GM12865 (cell line): Measurements from ENCODE around the gene NDUFC2.

Experiments used
- DNase-seq: peaks from one replicate; pipeline ENCODE4 v3.0.0; 2010; ENCODE audit warnings: low read depth
- H3K4me3 ChIP-seq: 2 replicates; pipeline ENCODE4 v1.5.1; 2011; ENCODE audit warnings: mild to moderate bottlenecking, low read depth, low read length, control low read depth
- TF ChIP-seq, protein P1 (sequence below): IDR thresholded peaks from 2 replicates; pipeline ENCODE4 v1.5.1; 2011; ENCODE audit warnings: low read length, control low read depth, low read depth, inconsistent platforms; ENCODE audit not compliant: insufficient read depth; ENCODE audit errors: missing control alignments

NDUFC2 gene

DNA sequence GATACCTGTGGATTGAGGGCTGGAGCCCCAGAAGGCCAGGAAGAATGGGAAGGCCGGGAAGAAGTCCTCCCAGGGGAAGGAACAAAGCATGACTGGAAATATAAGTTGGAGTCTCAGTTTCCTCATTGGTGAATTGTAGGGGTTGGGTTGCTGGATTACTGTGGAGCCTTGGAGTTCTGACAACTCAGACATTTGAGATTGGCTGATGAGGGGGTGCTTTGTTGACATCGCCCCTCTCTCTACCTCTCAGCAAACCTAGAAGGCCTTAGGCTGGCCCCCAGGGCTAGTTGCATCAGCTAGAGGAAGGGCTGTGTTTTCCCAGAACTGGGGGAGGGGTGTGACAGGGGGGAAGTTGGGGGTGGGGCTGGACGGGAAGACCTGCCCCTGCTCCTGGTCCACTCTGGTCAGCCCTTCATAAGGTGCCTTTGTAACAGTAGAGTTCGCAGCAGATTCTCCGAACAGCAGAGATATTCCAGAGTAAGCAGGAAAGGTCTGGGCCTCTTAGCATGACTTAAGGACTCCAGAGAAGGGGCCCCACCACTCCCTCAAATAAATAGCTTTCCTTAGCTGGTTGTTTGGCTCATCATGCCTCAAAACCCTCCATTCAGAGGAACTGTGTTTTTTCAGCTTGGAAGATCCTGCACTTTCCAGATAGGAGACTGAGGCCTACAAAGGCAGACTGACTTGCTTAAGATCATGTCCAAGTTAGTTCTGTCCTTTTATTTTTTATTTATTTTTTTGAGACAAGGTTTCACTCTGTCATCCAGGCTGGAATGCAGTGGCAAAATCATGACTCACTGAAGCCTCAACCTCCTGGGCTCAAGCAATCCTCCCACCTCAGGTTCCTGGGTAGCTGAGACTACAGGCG, 28.5 kb downstream of the NDUFC2 start:
- TF ChIP-seq, protein P1, sequence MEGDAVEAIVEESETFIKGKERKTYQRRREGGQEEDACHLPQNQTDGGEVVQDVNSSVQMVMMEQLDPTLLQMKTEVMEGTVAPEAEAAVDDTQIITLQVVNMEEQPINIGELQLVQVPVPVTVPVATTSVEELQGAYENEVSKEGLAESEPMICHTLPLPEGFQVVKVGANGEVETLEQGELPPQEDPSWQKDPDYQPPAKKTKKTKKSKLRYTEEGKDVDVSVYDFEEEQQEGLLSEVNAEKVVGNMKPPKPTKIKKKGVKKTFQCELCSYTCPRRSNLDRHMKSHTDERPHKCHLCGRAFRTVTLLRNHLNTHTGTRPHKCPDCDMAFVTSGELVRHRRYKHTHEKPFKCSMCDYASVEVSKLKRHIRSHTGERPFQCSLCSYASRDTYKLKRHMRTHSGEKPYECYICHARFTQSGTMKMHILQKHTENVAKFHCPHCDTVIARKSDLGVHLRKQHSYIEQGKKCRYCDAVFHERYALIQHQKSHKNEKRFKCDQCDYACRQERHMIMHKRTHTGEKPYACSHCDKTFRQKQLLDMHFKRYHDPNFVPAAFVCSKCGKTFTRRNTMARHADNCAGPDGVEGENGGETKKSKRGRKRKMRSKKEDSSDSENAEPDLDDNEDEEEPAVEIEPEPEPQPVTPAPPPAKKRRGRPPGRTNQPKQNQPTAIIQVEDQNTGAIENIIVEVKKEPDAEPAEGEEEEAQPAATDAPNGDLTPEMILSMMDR, result no peak
- H3K4me3 ChIP-seq, result no peak overlapping the region
- no peak for DNase-seq

DNA sequence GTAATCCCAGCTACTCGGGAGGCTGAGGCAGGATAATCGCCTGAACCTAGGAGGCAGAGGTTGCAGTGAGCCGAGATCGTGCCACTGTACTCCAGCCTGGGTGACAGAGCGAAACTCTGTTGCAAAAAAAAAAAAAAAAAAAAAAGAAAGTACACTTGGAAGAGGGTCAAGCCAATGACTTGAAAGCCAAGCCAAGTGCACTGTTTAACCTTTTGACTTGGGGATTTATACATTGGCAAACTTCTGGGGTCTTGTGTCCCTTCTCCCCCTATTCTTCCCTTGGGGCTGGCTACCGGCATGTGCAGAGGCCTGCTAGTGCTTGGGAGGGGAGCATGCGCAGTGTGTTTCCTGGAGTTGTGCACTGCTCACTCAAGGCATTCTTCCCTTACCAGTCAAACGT, 30.3 kb downstream of the NDUFC2 start:
- no peak overlapping the region for H3K4me3 ChIP-seq
- TF ChIP-seq, protein P1, result no peak
- DNase-seq, result no peak

DNA sequence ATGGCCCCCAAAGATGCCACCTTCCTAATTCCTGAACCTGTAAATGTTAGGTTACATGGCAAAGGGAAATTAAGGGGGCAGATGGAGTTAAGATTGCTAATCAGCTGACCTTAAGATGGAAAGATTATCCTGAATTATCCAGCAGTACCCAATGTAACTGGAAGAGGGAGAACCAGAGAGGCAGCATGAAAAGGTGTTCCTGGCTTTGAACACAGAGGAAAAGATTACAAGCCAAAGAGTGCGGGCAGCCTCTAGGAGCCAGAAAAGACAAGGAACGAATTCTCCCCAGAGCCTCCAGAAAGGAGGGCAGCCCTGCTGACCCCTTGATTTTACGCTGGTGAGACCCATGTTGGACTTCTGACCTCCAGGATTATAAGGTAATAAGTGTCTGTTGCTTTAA, 31.1 kb downstream of the NDUFC2 start:
- no peak overlapping the region for H3K4me3 ChIP-seq
- TF ChIP-seq, protein P1, result no peak
- no peak for DNase-seq

DNA sequence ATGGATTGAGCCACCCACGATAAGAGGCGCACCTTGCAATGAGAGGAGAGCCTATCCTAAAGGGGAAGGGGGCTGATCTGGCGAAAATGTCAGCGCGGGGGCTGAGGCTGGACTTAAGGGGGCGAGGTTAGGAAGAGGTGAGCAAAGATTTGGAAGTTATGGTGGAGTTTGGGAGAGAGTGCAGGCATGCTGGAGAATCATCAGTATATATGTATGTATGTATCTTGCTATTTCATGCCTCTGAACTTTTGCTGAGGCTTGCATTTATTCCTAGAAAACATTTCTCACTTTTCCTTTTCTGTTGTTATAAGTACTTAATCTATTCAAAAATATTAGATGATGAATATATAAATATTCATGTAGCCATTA, 33.2 kb downstream of the NDUFC2 start:
- DNase-seq, result no peak
- TF ChIP-seq, protein P1, result no peak
- H3K4me3 ChIP-seq, result no peak overlapping the region

DNA sequence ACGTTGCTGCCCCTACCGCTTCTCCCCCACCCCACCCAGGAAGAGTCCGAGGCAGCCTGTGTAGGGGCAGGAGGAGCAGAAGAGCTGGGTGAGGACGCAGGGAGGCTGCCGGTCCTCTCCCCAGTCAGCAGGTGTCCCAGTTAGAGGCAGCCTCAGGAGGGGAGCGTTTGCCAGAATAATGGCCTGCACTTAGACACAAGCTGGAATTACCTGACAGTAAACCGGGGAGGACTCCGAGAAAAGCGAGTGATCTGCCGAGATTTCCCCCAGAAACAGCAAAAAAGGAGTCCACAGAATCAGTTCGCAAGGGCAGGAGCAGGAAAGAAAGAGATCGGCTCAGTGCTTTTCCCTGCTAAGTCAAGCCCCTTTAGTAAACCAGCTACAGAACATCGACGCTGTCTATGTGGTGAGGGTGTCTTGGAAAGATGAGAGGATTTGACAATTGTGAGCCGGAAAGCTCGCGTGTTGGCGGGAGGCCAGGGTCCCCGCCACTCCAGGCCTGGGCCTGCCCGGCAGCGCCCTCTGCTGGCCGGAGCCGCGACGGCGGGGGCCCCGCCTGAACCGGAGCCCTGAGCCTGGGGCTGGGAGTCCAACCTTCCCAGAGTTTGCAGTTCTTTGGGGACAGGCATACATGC, 33.7 kb downstream of the NDUFC2 start:
- H3K4me3 ChIP-seq, result peak overlapping the region; percentile 2; the same call in 1 of the 2 replicates
- DNase-seq, result peak; percentile 65
- TF ChIP-seq, protein P1, result peak; percentile 98

DNA sequence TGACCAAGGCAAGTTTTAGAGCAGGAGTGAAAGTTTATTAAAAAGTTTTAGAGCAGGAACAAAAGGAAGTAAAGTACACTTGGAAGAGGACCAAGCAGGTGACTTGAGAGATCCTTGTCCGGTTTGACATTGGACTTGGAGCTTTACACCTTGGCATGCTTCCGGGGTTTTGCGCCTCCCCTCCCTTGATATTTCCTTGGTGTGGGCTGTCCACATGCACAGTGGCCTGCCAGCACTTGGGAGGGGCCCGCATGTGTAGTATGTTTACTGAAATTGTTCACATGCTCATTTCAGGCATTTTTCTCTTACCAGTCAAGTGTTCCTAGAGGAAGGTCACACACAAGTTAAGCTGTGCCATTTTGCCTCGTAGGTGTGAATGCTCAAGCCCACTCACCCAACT, 35.0 kb downstream of the NDUFC2 start:
- DNase-seq, result no peak
- TF ChIP-seq, protein P1, result no peak
- no peak overlapping the region for H3K4me3 ChIP-seq
